GM18520 (cell line): ENCODE data around the gene SLC24A4.

Experiments
- ATAC-seq: cut with Tn5 transposase; IDR thresholded peaks from one replicate; pipeline ENCODE4 v1.9.1; 2021; ENCODE audit not compliant: unreplicated experiment

Gene SLC24A4

DNA sequence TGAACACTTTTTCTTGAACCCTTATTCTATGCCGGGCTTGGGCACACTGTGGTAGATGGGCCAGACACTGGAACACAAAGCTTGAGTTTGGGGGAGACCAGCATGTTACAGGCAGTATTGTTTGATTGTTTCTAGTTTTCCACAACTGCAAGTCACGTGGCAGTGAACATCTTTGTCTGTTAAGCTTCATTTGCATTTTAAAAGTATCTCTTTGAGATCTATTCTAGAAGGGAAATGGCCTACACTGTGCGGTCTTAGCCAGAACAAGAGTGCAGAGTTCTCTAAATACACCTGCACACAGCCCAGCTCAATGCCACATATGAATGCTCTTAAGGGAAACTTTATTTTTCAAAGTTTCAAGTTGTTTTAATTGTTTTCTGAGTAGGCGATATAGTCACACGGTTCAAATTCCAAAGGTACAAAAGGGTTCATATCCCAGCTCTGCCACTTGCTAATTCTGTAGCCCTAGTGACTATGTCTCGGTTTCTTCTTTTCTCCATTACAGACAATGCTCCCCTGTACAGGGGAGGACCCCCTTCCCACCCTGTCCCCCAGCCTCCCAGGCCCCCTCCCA is 215.5 kb downstream of the SLC24A4 start:
- ATAC-seq = peak; percentile 61

GRCh38 chr14:92539419-92539818 is 216.5 kb downstream of the SLC24A4 start:
- no peak for ATAC-seq

DNA sequence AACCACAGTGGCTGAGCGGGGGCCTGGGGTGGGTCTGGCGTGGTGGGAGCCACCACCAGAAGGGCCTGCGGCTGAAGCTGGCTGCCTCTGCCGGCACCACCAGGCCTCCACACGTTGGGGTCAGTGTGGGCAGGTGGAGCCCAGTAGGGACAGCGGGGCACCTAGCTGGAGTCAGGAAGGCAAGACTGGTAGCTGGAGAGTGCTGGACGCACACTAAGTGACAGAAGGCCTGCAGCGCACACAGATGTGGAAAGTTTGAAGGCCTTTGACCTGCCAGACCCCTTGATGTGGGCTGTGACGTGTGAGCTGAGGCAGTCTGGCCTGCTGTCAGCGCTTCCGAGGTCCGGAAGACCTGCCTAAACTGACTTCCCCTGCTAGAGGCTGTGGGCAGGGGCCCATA is 216.9 kb downstream of the SLC24A4 start:
- no peak for ATAC-seq

DNA sequence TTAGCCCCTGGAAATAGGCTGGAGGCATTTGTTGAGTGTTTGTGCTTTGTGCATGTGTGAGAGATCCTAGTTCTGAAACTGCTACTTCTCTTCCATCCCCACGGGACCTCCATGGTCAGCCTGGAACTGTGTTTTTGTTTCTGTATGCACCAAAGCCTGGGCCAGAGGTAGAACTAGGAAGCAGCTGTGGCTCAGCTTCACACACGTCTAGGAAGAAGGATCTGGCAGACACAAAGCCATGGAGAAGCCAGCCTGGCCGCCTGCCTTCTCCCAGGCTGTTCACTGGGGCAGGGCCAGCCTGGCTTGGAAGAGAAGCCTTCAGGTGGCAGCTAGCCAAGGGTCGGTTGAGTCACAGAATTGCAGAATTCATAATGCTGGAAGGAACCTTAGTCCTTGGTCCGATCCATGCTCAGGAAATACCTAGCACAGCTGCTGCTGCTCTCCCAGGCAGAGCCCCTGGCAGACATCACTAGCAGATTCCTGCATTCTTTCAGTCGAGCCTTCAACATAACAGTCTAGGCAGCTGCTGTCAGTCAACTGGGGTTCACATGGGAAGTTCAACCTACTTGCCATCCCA is 217.6 kb downstream of the SLC24A4 start:
- ATAC-seq = no peak

- no peak for ATAC-seq
Measured at GRCh38 chr14:92542766-92543554, 220.0 kb downstream of the SLC24A4 start.

DNA sequence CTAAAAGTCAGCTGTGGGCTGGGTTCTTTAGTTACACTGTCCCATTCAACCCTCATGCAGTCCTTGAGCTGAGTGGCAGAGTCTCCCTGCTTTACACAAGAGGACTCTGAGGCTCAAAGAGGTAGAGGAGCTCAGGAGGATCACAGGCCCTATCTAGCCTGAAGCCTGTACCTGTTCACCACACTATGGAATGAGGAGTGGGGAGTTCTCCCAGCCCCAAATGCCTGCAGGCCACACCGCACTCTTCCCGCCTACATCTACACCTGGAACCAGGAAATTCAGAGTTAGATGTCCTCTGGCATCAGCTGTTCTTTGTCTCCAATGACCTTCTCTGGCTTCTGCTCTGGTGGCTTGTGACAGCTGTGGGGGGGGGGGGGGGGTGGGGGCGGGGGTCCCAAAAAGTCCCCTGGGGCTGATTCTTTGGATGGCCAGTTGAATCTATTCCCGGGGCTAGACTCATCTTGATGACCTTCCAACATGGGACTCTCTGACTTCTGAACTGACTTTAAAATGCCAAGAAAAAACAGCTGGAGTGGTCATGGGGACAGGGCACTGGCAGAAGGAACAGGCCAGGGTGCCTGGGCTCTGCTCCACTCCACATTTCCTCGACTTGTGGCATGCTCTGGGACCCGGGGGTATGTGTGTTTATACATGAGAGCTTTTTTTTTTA is 221.2 kb downstream of the SLC24A4 start:
- no peak for ATAC-seq

- no peak for ATAC-seq
Measured at GRCh38 chr14:92546347-92547053, 223.5 kb downstream of the SLC24A4 start.

- no peak for ATAC-seq
Measured at GRCh38 chr14:92549105-92549858, 226.3 kb downstream of the SLC24A4 start.

- no peak for ATAC-seq
Measured at GRCh38 chr14:92549859-92550230, 226.9 kb downstream of the SLC24A4 start.
